Brain microvascular endothelial cell (primary cell): ENCODE results near the gene MOB3A.
"Not testable (repeated sequence)": the region's sequence is repeated elsewhere in the genome, so short reads cannot be mapped to it uniquely, and the experiment has no call there.

ENCODE experiments used
- DNase-seq: peaks from one replicate; pipeline ENCODE4 v3.0.0-alpha.2; 2020
- H3K27ac ChIP-seq: fragments of 250-450 bp; sonication (Bioruptor Pico); 2 replicates; pipeline ENCODE4 v1.5.1; 2020; ENCODE audit warnings: mild to moderate bottlenecking, moderate library complexity
- H3K27me3 ChIP-seq: fragments of 250-450 bp; sonication (Bioruptor Pico); replicated peaks from 2 replicates; pipeline ENCODE4 v1.5.1; 2020; ENCODE audit warnings: mild to moderate bottlenecking
- H3K36me3 ChIP-seq: fragments of 250-450 bp; sonication (Bioruptor Pico); replicated peaks from 2 replicates; pipeline ENCODE4 v1.5.1; 2020; ENCODE audit warnings: mild to moderate bottlenecking
- H3K4me3 ChIP-seq: 2 replicates; pipeline ENCODE4 v1.5.1; 2011; ENCODE audit warnings: low read depth, mild to moderate bottlenecking, control low read depth, low read length, moderate library complexity
- CTCF ChIP-seq: IDR thresholded peaks from 2 replicates; pipeline ENCODE4 v1.5.1; 2011; ENCODE audit warnings: low read depth, mild to moderate bottlenecking, moderate library complexity, low read length, control low read depth, inconsistent platforms; ENCODE audit errors: missing control alignments
- in situ Hi-C: cut with HindIII; loops from 2 replicates; pipeline ENCODE4 v1.10.0; 2017; ENCODE audit warnings: low sequenced_read_pairs, low pct_ligation_motif_present

MOB3A gene

DNA sequence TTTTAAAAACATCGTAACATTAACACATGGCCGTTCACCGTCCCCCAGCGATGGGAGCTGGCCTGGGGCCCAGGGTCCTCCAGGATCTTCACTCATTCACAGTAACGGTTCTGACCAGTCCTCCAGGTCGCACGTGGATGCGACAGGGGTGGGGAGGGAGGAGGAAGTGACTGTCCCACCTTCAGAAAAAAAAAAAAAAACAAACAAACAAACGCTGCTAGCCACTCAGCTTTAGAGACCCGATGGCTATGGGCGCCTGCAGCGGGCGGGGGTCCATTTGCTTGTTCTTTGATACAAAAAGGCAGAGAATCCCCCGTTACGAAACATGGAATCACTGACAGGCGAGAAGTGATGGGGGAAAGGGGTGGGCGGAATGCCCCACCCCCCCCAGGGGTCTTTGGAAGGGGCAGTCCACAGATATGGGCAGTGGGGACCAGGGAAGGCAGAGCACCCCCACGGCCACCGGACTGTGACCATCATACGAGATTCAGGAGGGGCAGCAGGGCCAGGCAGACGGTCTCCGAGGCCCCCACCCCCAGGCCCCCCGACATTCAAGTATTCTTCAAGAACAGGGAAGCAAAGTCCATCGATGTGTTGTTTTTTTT lies 58.4 kb downstream of the MOB3A start:
- no peak for DNase-seq
- no peak for TF ChIP-seq CTCF
- in situ Hi-C loops: no loop called here
- Histone ChIP-seq H3K27ac (no peak overlapping the region), H3K36me3 (peaks cover 41% of the 10 kb centered on the region), H3K27me3 (no peaks in the 10 kb centered on the region), H3K4me3 (no peak overlapping the region)

GRCh38 chr19:2036424-2036823 lies 59.7 kb downstream of the MOB3A start:
- H3K4me3 ChIP-seq: no peak overlapping the region
- no peaks in the 10 kb centered on the region for H3K27me3 ChIP-seq
- no peak for TF ChIP-seq CTCF
- no peak for DNase-seq
- H3K36me3 ChIP-seq: peaks cover 31% of the 10 kb centered on the region
- in situ Hi-C loops: no loop called here
- H3K27ac ChIP-seq: no peak overlapping the region

- DNase-seq: no peak
- no peak overlapping the region for H3K27ac ChIP-seq
- peaks cover 22% of the 10 kb centered on the region for H3K36me3 ChIP-seq
- H3K27me3 ChIP-seq: no peaks in the 10 kb centered on the region
- TF ChIP-seq CTCF: no peak
- no peak overlapping the region for H3K4me3 ChIP-seq
- in situ Hi-C loops: no loop called here
These were observed 60.5 kb downstream of the MOB3A start for GRCh38 chr19:2035590-2035991.

DNA sequence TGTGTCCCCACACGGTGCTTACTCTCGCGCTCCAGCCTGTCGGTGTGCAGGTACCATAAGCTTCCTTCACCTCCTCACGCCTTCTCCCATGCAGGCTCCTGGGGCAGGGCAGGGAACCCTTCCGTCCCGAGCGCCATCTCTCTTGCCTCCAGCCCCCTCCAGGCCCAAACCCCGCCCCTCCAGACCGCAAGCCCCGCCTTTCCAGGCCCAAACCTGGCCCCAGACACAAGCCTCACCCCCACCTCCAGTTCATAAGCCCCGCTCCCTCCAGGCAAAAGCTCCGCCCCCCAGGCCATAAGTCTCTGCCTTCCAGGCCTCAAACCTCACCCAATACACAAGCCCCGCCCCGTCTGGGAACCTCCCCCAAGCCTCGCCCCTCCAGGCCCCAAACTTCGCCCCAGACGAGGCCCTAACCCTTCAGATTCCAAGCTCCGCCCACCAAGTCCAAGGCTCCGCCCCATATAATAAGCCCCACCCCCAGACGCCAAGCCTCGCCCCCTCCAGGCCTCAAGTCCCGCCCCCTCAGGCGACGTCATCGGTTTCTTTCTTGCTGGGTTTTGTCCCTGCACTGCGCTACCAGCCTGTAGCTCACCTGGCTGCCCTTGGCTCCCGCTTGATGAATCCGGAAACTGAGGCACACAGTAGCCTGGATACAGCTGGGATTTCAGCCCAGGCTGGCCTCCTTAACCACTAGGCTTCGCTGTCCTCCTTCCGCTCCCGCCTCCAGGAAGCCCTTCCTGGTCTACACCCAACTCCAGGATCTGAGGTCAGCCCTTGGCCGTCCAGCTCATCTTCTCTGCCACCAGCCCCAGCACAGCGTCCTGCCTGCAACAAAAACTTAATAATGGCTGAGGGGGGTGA lies 61.2 kb downstream of the MOB3A start:
- Histone ChIP-seq H3K36me3 (peaks cover 16% of the 10 kb centered on the region), H3K27me3 (no peaks in the 10 kb centered on the region), H3K27ac (no peak overlapping the region), H3K4me3 (no peak overlapping the region)
- in situ Hi-C loops: no loop called here
- DNase-seq: no peak
- no peak for TF ChIP-seq CTCF

GRCh38 chr19:2034253-2034652 lies 61.9 kb downstream of the MOB3A start:
- in situ Hi-C loops, H3K27ac ChIP-seq, H3K27me3 ChIP-seq, DNase-seq, H3K36me3 ChIP-seq, H3K4me3 ChIP-seq: not testable (repeated sequence)

DNA sequence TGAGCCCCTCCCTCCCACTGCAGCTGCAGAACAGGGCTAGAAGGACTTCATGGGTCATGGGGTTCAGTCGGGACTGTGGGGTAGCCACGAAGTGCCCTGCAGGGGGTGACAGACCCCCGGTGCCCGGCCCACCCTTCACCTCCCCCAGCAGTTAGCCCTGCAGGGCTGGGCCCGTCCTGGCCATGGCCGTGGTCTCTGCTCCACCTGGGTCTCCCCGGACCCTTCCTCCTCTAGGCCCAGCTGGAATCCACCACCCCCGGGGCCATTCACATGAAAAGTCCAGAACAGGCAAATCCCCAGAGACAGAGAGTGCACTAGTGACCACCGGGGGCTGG lies 62.3 kb downstream of the MOB3A start:
- Histone ChIP-seq H3K36me3 (peaks cover 7% of the 10 kb centered on the region), H3K27me3 (no peaks in the 10 kb centered on the region), H3K27ac (no peak overlapping the region), H3K4me3 (no peak overlapping the region)
- in situ Hi-C loops: no loop called here
- no peak for TF ChIP-seq CTCF
- DNase-seq: no peak
